ELR (cell line): Measurements from ENCODE around the gene FZD8.
A peak's percentile ranks its signal among the peaks of the same experiment; 100 is the strongest.
"Not testable (repeated sequence)": the region's sequence is repeated elsewhere in the genome, so short reads cannot be mapped to it uniquely, and the experiment has no call there.

Experiments
- DNase-seq: peaks from one replicate; pipeline ENCODE4 v3.0.0-alpha.2; 2015; ENCODE audit warnings: low read depth

FZD8 gene

DNA sequence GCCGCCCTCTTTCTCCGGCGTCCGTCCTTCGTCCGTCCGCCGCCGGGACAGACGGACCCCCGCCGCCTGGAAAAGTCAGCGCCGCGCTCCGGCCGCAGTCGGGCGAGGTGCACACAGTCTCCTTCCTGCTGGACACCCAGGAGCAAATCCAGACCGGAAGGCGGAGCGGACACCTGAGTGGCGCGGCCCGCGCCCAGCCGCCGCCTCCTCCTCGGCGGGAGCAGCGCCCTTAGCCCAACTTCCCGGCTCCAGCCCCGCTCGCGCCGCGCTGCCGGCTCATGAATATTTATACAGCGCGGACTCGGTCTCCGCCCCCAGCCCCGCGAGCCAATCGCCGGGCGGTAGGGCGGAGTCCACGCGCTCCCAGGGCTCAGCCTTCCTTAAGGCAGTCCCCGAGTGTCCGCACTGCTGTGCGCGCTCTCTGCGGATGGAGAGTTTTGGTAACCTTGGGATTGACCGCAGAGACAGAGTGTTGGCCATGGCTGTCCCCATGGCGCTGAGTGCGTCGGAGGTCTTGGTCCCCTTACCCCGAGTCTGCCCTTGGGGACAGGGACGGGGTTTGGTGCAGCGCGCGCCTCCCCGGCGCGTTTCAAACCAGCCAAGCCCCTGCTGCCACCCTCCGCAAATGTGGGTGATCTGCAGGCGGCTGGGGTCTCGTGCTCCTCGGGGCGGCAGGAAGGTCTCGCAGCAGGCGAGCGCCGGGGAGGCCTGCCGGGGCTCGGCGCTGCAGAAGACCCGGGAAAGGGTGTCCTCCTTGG, at the start of gene FZD8:
Gene FZD8 (minus strand): TSS at position 262 of the 758 bp plus-strand sequence. CDS start 867 bp downstream, outside the sequence.
- DNase-seq, result peak; percentile 93

- no peak for DNase-seq
These were observed 49.6 kb upstream of the FZD8 start for GRCh38 chr10:35691522-35692236.

- DNase-seq, result no peak
These were observed 48.4 kb upstream of the FZD8 start for GRCh38 chr10:35690534-35690933.

DNA sequence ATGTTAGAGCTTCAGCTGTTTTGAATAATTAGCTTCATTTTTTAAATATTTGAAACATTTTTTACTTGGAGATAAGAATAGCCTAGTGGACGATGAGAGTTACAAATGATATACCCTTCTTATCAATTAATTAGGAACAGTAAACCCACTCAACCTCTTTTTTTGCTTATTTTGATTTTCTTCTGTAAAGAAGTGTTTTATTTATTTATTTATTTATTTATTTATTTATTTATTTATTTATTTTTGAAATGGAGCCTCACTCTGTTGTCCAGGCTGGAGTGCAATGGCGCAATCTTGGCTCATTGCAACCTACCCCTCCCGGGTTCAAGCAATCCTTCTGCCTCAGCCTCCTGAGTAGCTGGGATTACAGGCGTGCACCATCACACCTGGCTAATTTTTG, 43.8 kb upstream of the FZD8 start:
- not testable (repeated sequence) for DNase-seq

DNA sequence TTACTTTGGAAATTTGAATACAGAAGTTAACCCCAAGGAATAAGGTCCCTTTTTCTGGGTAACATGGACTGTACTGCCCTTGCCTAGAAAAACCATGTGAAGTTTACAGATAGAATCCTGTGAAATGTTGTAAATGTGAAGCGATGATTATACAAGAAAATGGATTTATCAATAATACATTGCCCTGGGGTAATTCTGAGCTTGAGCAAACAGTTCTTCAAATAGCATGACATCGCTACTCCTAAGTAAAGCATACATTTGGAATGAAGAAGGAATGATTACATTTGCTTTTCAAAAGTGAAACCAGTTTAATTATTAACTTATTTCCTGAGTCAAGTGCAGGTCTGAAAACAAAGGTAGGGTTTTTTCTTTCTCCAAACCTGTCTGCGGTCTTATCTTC, 43.3 kb upstream of the FZD8 start:
- DNase-seq, result no peak

DNA sequence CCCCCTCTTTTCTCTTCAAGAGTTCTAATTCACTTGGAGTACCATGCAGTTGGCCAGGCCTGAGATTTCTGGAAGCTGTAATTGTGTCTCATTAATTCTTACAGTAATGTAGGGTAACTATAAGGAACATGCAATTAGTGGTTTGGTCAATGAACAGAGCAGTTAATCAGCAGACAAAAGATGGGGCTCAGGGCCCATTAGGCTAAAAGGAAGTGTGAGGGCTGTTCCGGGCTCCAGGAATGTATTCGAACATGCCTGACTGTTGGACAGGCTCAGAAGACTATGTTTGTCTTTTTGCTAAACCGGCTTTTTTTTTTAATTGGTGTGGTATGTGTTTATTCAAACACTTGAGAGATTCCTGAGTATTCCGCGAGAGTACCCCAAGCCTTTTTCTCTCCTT, 42.5 kb upstream of the FZD8 start:
- no peak for DNase-seq

DNA sequence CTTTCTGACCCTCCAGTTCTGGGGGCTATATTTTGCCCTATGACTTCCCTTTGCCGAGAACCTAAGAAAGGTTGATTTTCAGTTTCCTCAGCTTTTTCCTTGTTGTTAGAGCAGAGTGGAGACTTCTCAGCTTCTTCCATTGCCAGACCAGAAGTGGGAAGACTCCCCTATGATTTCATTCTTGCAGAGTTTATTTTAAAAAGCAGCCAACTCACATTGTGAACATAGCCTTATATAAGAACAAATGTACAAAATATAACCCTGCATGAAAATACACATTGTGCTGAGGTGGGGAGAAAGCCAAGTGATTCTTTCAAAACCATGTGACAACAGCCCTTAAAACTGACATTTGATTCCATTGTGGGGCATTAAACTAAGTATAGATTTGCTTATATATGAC, 33.8 kb upstream of the FZD8 start:
- DNase-seq, result no peak

DNA sequence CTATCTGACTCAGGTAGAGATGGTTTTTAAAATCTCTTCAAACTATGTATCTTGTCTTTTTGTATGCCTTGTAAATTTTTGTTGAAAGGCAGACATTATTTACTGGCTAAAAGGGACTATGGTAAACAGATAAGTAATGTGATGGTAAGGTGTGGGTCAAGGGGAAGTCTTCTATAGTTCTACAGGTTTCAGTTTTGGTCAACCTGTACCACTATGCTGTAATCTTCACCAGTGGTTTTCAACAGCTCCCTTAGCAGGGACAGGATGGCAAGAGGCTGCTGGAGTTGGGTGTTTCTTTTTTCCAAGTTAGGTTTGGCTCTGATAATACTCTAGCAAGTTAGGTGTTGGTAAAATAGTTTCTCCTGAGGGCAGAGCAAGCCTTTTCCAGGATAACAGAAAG, 32.7 kb upstream of the FZD8 start:
- no peak for DNase-seq

DNA sequence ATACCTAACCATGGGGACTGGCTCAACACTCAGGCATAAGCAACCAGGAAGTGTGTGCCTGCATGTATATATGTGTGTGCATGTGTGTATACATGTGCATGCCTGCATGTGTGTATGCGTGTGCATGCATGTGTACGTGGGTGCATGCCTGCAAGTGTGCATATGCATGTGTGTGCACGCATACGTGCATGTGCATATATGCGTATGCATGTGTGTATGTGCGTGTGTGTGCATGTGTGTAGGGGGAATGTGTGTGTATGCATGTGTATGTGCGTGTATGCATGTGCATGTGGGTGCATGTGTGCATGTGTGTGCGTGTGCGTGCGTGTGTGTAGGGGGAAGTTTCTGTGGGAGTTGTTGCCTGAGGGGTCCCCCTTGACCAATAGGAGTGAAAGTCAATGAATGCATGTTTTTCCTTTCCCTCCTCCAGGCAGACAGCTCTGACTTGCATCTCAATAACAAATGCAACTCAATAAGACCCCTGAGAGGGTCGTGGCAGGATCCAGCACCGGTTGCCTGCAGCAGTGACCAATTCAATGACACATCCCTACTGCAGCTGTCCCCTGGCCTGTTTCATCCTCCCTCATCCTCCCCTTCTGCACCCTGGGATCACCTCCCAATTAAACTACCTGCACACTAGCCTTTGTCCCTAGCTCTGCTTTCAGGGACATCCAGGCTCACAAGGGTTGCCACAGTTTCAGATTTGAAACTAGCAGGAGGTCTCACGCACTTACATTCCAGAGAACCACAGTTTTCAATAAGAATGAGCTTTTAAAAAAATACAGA, 27.0 kb upstream of the FZD8 start:
- no peak for DNase-seq

- no peak for DNase-seq
These were observed 25.9 kb upstream of the FZD8 start for GRCh38 chr10:35667971-35668370.

GRCh38 chr10:35667270-35667889, 25.3 kb upstream of the FZD8 start:
- no peak for DNase-seq

DNA sequence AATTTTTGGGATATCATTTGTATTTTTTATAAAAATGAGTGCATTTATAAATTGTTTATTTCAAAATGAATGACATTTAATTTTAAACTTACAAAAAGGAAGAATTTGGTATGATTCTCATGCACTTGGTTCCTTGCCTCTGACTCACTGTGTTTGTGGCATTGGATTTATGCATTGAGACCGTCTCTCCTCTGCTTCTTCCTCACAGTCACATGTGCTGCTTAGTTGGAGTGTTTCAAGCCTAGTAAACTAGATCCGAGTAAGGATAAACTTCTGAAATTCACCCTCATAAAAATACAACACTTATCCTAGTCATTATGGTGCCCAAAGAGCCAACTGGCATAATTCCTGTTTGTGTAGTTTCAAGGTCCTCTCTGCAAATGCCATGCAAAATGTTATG, 19.1 kb upstream of the FZD8 start:
- no peak for DNase-seq

GRCh38 chr10:35659456-35659855, 17.4 kb upstream of the FZD8 start:
- no peak for DNase-seq

DNA sequence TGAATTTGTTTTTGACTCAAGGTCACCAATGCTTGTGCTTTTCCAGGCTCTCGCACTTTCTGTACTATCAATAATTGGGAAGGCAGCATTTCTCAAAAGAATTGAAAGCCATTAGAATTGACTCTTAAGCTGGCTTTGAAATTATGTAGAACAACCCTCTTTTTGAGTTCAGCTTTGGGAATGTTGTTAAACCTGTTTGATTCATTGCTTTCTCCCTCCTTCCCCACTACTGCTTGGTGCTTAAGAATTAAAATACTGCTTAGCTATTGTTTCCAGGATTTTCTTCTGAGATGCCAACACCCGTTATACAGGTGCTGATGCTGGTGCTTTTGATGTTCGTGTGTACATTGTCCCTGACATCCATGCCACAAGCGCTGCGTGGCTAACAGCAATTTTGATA, 15.5 kb upstream of the FZD8 start:
- DNase-seq, result no peak

GRCh38 chr10:35652824-35653223, 10.7 kb upstream of the FZD8 start:
- DNase-seq, result no peak

- DNase-seq, result no peak
These were observed 8.8 kb upstream of the FZD8 start for GRCh38 chr10:35650894-35651293.

DNA sequence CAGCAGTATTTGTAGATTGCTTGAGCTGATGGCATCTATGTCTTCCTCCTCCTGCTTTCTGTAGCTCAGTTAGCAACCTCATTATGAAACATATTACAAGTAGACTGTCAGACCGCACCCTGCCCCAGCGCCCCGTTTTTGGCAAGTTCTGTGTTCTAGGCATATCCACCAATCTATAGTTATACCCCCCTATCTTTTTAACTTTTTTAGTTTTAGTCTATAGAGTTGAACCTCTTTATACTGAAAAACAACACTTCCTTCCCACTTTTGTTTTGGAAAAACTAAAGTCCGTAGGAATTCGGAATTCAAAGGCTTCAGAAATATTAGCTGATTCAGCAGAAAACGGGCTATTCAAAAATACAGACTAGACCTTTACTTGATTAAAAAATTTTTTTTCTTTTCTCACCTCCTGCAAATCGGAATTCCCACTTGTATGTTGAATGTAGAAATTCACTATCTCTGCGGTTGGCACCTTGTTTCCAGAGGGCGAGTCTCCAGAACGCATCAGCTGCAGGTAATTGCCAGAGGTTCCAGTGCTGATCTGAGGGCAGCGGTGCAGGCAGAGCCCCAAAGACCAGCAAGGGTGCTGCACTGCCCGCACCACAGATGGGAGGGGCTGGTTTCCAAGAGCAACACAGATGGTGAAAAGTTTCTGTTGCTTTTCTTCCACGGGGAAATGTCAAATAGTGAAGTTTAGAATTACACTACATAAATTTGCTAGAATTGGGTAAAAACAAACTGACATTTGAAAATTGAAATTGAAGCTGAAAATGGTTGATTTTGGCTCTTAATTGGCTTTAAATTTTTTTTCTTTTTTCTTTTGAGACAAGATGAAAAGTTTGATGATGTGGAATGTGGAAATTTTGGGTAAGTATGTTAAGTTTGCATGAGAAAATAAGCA, 2.2 kb upstream of the FZD8 start:
- no peak for DNase-seq

GRCh38 chr10:35643151-35644049, 1.3 kb upstream of the FZD8 start:
- DNase-seq, result peak; percentile 60

DNA sequence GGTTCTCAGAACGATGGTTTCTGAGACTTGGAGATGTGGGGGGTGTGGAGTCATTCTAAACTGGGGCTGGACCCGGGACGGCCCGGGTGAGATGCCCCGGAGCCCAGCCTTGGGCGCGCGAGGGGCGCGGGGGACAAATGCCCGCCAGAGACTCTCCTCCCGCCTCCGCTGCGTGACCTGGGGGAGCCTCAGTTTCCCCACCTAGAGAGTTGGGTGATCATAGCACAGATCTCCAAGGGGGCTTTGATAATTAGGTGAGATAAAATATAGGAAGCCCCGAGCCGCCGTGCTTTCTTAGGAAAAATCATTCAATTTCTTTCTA, 658 bp upstream of the FZD8 start:
- DNase-seq, result no peak

- DNase-seq, result peak; percentile 56
These were observed 441 bp downstream of the FZD8 start for GRCh38 chr10:35641676-35642034.
